ENCODE data around the gene PDE8B. TPM values are rescaled to one million over a fixed set of nuclear protein-coding genes. Genes with fewer than 3 reads are reported as not detected.

Gene PDE8B
- total RNA-seq, 1 experiment from 2014 or later, result 0.07 TPM

DNA sequence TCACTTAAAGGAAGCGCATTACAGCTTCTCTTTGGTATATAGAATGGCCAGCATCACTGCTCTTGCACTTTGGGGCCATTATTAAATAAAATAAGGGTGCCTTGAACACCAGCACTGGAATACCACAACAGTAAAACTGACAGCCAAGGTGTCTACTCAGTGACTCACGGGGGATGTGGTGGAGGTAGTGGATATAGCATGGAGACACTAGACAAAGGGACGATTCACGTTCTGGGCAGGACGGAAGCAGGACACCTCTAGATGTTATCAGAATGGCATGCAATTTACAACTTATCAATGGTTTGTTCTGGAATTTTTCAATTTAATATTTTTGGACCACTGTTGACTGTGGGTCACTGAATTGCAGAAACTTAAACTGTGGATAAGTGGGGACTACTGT, 32.9 kb upstream of the PDE8B start:
- H3K56ac ChIP-seq (ENCODE audit: insufficient read length, low read depth, low read length), result no peak overlapping the region
- no peak overlapping the region for H4K8ac ChIP-seq (replicated peaks; ENCODE audit: insufficient read length, low read depth, low read length)
- no peak overlapping the region for H3T11ph ChIP-seq (ENCODE audit: low read length)
- no peak overlapping the region for H2BK15ac ChIP-seq (ENCODE audit: low read depth, low read length)
- no peaks in the 10 kb centered on the region for H3K79me1 ChIP-seq (ENCODE audit: insufficient read depth, low read depth, low read length, poor library complexity, severe bottlenecking)
- no peak overlapping the region for H3K18ac ChIP-seq (ENCODE audit: insufficient read length, low read depth, low read length)
- H4K91ac ChIP-seq (ENCODE audit: insufficient read length, low read depth, low read length), result no peak overlapping the region
- no peaks in the 10 kb centered on the region for H3K4me1 ChIP-seq (ENCODE audit: insufficient read depth, low read length)
- Mint-ChIP-seq H3K4me3 (no peak overlapping the region), H3K36me3 (ENCODE audit: insufficient read depth in 1 of 3, low read depth in 3 of 3) (no peaks in the 10 kb centered on the region), H3K9me3 (no peaks in the 10 kb centered on the region), H3K4me1 (peaks cover 7 to 8% of the 10 kb centered on the region in 2 experiments; a peak in 3 of 4 replicates), H3K27me3 (ENCODE audit: low read depth) (peaks cover 43% of the 10 kb centered on the region), H3K27ac (no peak overlapping the region)
- H3K23ac ChIP-seq (ENCODE audit: insufficient read length, low read depth, low read length), result no peak overlapping the region
- no peak for DNase-seq
- peaks cover 19% of the 10 kb centered on the region; the same call in 1 of the 2 replicates for H3K27me3 ChIP-seq (ENCODE audit: insufficient read depth, low read length)
- H4K20me1 ChIP-seq (ENCODE audit: control insufficient read depth, insufficient read depth, insufficient read length), result no peaks in the 10 kb centered on the region
- no peak overlapping the region for H3K4ac ChIP-seq (ENCODE audit: low read depth, low read length)
- no peak overlapping the region for H2BK12ac ChIP-seq (ENCODE audit: insufficient read length, low read depth, low read length)
- H3K9ac ChIP-seq (ENCODE audit: extremely low read depth, insufficient read length, low read length), result no peak overlapping the region
- H3K4me2 ChIP-seq (ENCODE audit: insufficient read depth, insufficient read length, low read length), result no peak overlapping the region
- no peak overlapping the region for H2AFZ ChIP-seq (ENCODE audit: low read length)
- no peak overlapping the region for H2BK120ac ChIP-seq (ENCODE audit: low read depth, low read length, poor library complexity, severe bottlenecking)
- WGBS (ENCODE audit: extremely low coverage, insufficient read length, low lambda C conversion rate), result no CpG with 5 or more reads among the region's 5 CpGs
- H3K23me2 ChIP-seq (ENCODE audit: insufficient read length, low read depth, low read length, poor library complexity, severe bottlenecking), result peaks cover 8% of the 10 kb centered on the region
- H2BK20ac ChIP-seq (ENCODE audit: low read depth, low read length, poor library complexity, severe bottlenecking), result no peak overlapping the region
- no peak overlapping the region for H3K27ac ChIP-seq (ENCODE audit: insufficient read length, low read depth, low read length)
- H4K5ac ChIP-seq (ENCODE audit: insufficient read length, low read depth, low read length), result no peak overlapping the region
- H3K9me3 ChIP-seq (ENCODE audit: control insufficient read depth, low read depth, low read length), result no peaks in the 10 kb centered on the region
- no peak overlapping the region for H2AK5ac ChIP-seq (ENCODE audit: insufficient read length, low read length)
- no peaks in the 10 kb centered on the region for H3K79me2 ChIP-seq (ENCODE audit: insufficient read depth, low read length)
- no peak overlapping the region for H2BK5ac ChIP-seq (ENCODE audit: insufficient read length, low read length)
- TF ChIP-seq, protein P1, sequence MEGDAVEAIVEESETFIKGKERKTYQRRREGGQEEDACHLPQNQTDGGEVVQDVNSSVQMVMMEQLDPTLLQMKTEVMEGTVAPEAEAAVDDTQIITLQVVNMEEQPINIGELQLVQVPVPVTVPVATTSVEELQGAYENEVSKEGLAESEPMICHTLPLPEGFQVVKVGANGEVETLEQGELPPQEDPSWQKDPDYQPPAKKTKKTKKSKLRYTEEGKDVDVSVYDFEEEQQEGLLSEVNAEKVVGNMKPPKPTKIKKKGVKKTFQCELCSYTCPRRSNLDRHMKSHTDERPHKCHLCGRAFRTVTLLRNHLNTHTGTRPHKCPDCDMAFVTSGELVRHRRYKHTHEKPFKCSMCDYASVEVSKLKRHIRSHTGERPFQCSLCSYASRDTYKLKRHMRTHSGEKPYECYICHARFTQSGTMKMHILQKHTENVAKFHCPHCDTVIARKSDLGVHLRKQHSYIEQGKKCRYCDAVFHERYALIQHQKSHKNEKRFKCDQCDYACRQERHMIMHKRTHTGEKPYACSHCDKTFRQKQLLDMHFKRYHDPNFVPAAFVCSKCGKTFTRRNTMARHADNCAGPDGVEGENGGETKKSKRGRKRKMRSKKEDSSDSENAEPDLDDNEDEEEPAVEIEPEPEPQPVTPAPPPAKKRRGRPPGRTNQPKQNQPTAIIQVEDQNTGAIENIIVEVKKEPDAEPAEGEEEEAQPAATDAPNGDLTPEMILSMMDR (conservative IDR thresholded peaks at IDR 0.05), result no peak
- H3K14ac ChIP-seq (ENCODE audit: insufficient read depth, low read length), result no peak overlapping the region
